IMR-90 (cell line): ENCODE measurements around the gene DRC7. TPM values are rescaled to one million over a fixed set of nuclear protein-coding genes. Genes with fewer than 3 reads are reported as not detected.

Source experiments
- ATAC-seq: fragments of 200-7000 bp; cut with Tn5 transposase; 2 replicates; pipeline ENCODE4 v1.9.1; 2020; ENCODE audit warnings: low read depth, mild to moderate bottlenecking, moderate library complexity
- BruUV-seq: library from RNA; stranded (reverse); fragments of 400-500 nt; replicated peaks from 2 replicates; lab custom pipeline; 2021; lab: Mats Ljungman, UMichigan
- CTCF ChIA-PET: fragments of 300-600 bp; formaldehyde crosslinking; extraction: SDS; loops from one replicate; lab custom pipeline; 2021; ENCODE audit warnings: antibody characterized with exemption; lab: Yijun Ruan, JAX
- POLR2A ChIA-PET: fragments of 300-600 bp; sonication (Branson Sonifier 250); formaldehyde crosslinking; loops from one replicate; lab custom pipeline; 2022; ENCODE audit warnings: antibody characterized with exemption; ENCODE audit not compliant: unreplicated experiment; lab: Charles Lee
- DNase-seq: peaks from one replicate; pipeline ENCODE4 v3.0.0; 2013
- H2AFZ ChIP-seq: replicated peaks from 2 replicates; pipeline ENCODE3; 2013; ENCODE audit warnings: low read length, mild to moderate bottlenecking; ENCODE audit not compliant: poor library complexity
- H2AK5ac ChIP-seq: 2 replicates; pipeline ENCODE4 v1.6.1; 2013; ENCODE audit warnings: low read depth, low read length, inconsistent platforms
- H2AK9ac ChIP-seq: replicated peaks from 2 replicates; pipeline ENCODE3; 2013; ENCODE audit warnings: mild to moderate bottlenecking, low read depth, low read length, moderate library complexity; ENCODE audit not compliant: poor library complexity
- H2BK120ac ChIP-seq: 2 replicates; pipeline ENCODE4 v1.6.1; 2013; ENCODE audit warnings: low read depth, low read length, inconsistent platforms
- H2BK15ac ChIP-seq: 3 replicates; pipeline ENCODE4 v1.6.1; 2013; ENCODE audit warnings: low read depth, low read length, inconsistent platforms
- H2BK20ac ChIP-seq: 2 replicates; pipeline ENCODE4 v1.6.1; 2013; ENCODE audit warnings: low read depth, mild to moderate bottlenecking, inconsistent platforms, low read length, moderate library complexity
- H2BK5ac ChIP-seq: 2 replicates; pipeline ENCODE4 v1.6.1; 2013; ENCODE audit warnings: mild to moderate bottlenecking, low read depth, low read length, inconsistent platforms; ENCODE audit not compliant: poor library complexity, severe bottlenecking
- H3K14ac ChIP-seq: replicated peaks from 2 replicates; pipeline ENCODE4 v1.6.1; 2013; ENCODE audit warnings: low read depth, low read length, inconsistent platforms
- H3K18ac ChIP-seq: 2 replicates; pipeline ENCODE4 v1.6.1; 2013; ENCODE audit warnings: low read depth, low read length, control low read depth
- H3K23ac ChIP-seq: 2 replicates; pipeline ENCODE4 v1.6.1; 2013; ENCODE audit warnings: low read depth, low read length, inconsistent platforms
- H3K27ac ChIP-seq: 2 replicates; pipeline ENCODE4 v1.5.1; 2013; ENCODE audit warnings: mild to moderate bottlenecking, control low read depth, low read length; ENCODE audit not compliant: insufficient read depth
- H3K27me3 ChIP-seq: 2 replicates; pipeline ENCODE4 v1.6.1; 2013; ENCODE audit warnings: low read length; ENCODE audit not compliant: control insufficient read depth, insufficient read depth
- H3K36me3 ChIP-seq: 2 replicates; pipeline ENCODE4 v1.6.1; 2013; ENCODE audit warnings: low read length, mixed read lengths; ENCODE audit not compliant: control insufficient read depth, insufficient read depth
- H3K4ac ChIP-seq: 2 replicates; pipeline ENCODE4 v1.6.1; 2013; ENCODE audit warnings: low read depth, low read length, inconsistent platforms
- H3K4me1 ChIP-seq: 2 replicates; pipeline ENCODE4 v1.6.1; 2013; ENCODE audit warnings: low read length, mixed read lengths; ENCODE audit not compliant: control insufficient read depth, insufficient read depth
- H3K4me2 ChIP-seq: 2 replicates; pipeline ENCODE4 v1.6.1; 2013; ENCODE audit warnings: low read depth, mild to moderate bottlenecking, control low read depth, low read length, moderate library complexity
- H3K4me3 ChIP-seq: 2 replicates; pipeline ENCODE4 v1.5.1; 2013; ENCODE audit warnings: low read depth, mild to moderate bottlenecking, control low read depth, low read length, moderate library complexity; ENCODE audit not compliant: insufficient read depth
- H3K56ac ChIP-seq: 2 replicates; pipeline ENCODE4 v1.6.1; 2013; ENCODE audit warnings: low read length, inconsistent platforms; ENCODE audit not compliant: insufficient read depth; ENCODE audit errors: extremely low read depth
- H3K79me1 ChIP-seq, 2 experiments: 2 replicates each; pipeline ENCODE4 v1.6.1; 2013; ENCODE audit warnings: low read length in 2 of 2, inconsistent platforms in 1 of 2, low read depth in 1 of 2
- H3K9ac ChIP-seq: 2 replicates; pipeline ENCODE4 v1.6.1; 2013; ENCODE audit warnings: low read depth, low read length, control low read depth
- H3K9me1 ChIP-seq: 2 replicates; pipeline ENCODE4 v1.6.1; 2013; ENCODE audit warnings: low read length, inconsistent platforms; ENCODE audit not compliant: insufficient read depth
- H3K9me3 ChIP-seq: 2 replicates; pipeline ENCODE4 v1.6.1; 2013; ENCODE audit warnings: low read length; ENCODE audit not compliant: control insufficient read depth, insufficient read depth
- H4K20me1 ChIP-seq: 2 replicates; pipeline ENCODE4 v1.6.1; 2013; ENCODE audit warnings: low read length, inconsistent platforms; ENCODE audit not compliant: insufficient read depth
- H4K5ac ChIP-seq: 2 replicates; pipeline ENCODE4 v1.6.1; 2013; ENCODE audit warnings: mild to moderate bottlenecking, low read depth, low read length, control low read depth
- H4K8ac ChIP-seq, 2 experiments: 2 replicates each; pipeline ENCODE4 v1.6.1; 2013; ENCODE audit warnings: low read depth in 2 of 2, low read length in 2 of 2, control low read depth in 1 of 2, inconsistent platforms in 1 of 2
- H4K91ac ChIP-seq: 2 replicates; pipeline ENCODE4 v1.6.1; 2013; ENCODE audit warnings: low read depth, low read length, inconsistent platforms; ENCODE audit not compliant: insufficient read depth
- CHD1 ChIP-seq: IDR thresholded peaks from 2 replicates; pipeline ENCODE4 v1.6.1; 2012; ENCODE audit warnings: low read depth, low read length, improper control_type of control experiment
- CTCF ChIP-seq: conservative IDR thresholded peaks from 2 replicates; pipeline ENCODE4 v1.5.1; 2012; ENCODE audit warnings: mild to moderate bottlenecking, low read depth, low read length, improper control_type of control experiment
- FOS ChIP-seq: fragments of 150-350 bp; IDR thresholded peaks from 2 replicates; pipeline ENCODE4 v1.6.1; 2016; ENCODE audit warnings: low read depth, low read length
- MAZ ChIP-seq: IDR thresholded peaks from 2 replicates; pipeline ENCODE4 v1.6.1; 2012; ENCODE audit warnings: low read depth, mild to moderate bottlenecking, low read length, improper control_type of control experiment, moderate library complexity, borderline replicate concordance
- MXI1 ChIP-seq: IDR thresholded peaks from 2 replicates; pipeline ENCODE4 v1.6.1; 2012; ENCODE audit warnings: low read depth, mild to moderate bottlenecking, low read length, moderate library complexity, borderline replicate concordance
- WGBS, 2 experiments: methylation state at CpG; one replicate each; pipeline versions ENCODE4 v1.1.5 to v1.1.7; 2013; ENCODE audit warnings: missing lambda C conversion rate in 2 of 2; ENCODE audit not compliant: insufficient read length in 1 of 2; ENCODE audit errors: extremely low coverage in 2 of 2; 5-methylcytosine and 5-hydroxymethylcytosine counted together
- dilution Hi-C: fragments of 300-500 bp; cut with HindIII; formaldehyde crosslinking; loops from one replicate; pipeline ENCODE4 v1.14.3; 2018; ENCODE audit warnings: low sequenced_read_pairs; ENCODE audit not compliant: unreplicated experiment
- in situ Hi-C: fragments of 300-500 bp; cut with MboI; formaldehyde crosslinking; loops from 3 replicates; pipeline ENCODE4 v1.14.3; 2019; ENCODE audit warnings: low sequenced_read_pairs, inconsistent platforms, mixed read lengths
- intact Hi-C: fragments of 100-400 bp; cut with micrococcal nuclease; formaldehyde crosslinking; loops from 2 replicates; pipeline ENCODE4 v1.10.0; 2022
- polyA plus RNA-seq, 3 experiments: library from polyadenylated mRNA; depleted of rRNA; stranded (reverse); fragments of >200 nt; gene quantifications; 2 replicates each; pipeline ENCODE4 v1.2.3, GENCODE V29; 2012; ENCODE audit warnings: low replicate concordance in 1 of 3
- total RNA-seq: library from RNA; depleted of rRNA; stranded (reverse); fragments of >200 nt; gene quantifications from 2 replicates; pipeline ENCODE4 v1.2.3, GENCODE V29; 2012
- TF ChIP-seq, protein P1 (sequence below): fragments of 150-350 bp; IDR thresholded peaks from 2 replicates; pipeline ENCODE4 v1.6.1; 2016; ENCODE audit warnings: low read depth, mild to moderate bottlenecking, low read length, moderate library complexity, borderline replicate concordance

Gene DRC7
- total and polyA plus RNA-seq, 2 of the 4 experiments (the other 2 are of a cell fraction) = not detected

DNA sequence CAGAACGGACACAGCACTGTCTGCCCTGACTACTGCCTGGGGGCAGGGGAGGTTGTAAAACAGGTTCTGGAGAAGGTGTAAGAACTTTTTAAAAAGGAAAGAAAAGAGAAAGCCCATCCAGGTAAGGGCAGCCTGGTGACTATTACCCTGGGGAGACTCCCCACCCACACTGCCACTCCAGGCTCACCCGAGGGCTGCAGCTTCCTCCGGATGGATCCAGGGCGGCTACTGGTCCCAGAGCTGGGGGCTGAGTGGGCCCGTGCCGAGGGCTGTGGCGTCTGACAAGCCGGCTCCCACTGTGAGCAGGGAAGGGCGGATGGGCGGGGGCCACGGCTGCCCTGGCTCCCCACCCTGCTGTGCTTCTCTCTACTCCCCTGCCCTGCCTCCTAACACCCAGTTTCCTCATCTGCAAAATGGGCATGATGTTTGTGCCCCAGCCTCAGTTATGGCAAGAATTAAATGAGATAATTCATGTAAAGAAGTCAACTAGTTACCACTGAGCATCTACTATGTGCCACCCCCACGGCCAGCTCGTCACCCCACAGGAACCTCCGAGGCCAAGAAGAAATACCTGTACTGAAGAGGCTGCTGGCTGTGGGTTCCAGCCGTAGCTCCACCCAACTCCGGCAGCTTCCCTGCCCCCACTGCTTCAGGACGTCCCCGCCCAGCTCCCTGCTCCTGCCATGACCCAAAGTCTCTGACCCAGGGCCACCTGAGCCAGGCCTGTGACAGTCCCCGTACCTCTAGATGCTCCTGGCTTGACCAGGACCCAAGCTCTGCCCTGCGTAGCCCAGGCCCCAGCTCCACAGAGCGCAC is 65.1 kb downstream of the DRC7 start:
- Histone ChIP-seq H2BK15ac (no peak overlapping the region), H3K4me3 (no peak overlapping the region), H4K5ac (no peak overlapping the region), H3K4me2 (no peak overlapping the region), H3K4ac (no peak overlapping the region), H4K20me1 (peaks cover 3% of the 10 kb centered on the region; the same call in 1 of the 2 replicates), H3K36me3 (peaks cover 59% of the 10 kb centered on the region), H2AK9ac (no peak overlapping the region), H3K4me1 (peaks cover 8% of the 10 kb centered on the region), H3K9ac (no peak overlapping the region), H3K27me3 (no peaks in the 10 kb centered on the region), H2AFZ (no peak overlapping the region), H3K9me1 (peaks cover 4% of the 10 kb centered on the region), H3K9me3 (no peaks in the 10 kb centered on the region), H3K79me1 (peaks cover 5 to 14% of the 10 kb centered on the region in 2 experiments; a peak in 2 of 4 replicates), H3K14ac (no peak overlapping the region), H4K91ac (no peak overlapping the region), H2BK120ac (no peak overlapping the region), H4K8ac (no peak overlapping the region), H2AK5ac (0 out of 2 replicates have a peak overlapping the region, but pooled peaks have one; percentile 16), H2BK5ac (no peak overlapping the region), H2BK20ac (no peak overlapping the region), H3K23ac (no peak overlapping the region), H3K18ac (no peak overlapping the region), H3K27ac (no peak overlapping the region), H3K56ac (no peak overlapping the region)
- WGBS, 2 experiments = 93% methylated on average over 3 of the region's 21 CpGs; no CpG with 5 or more reads in 1 of the 2 experiments
- ATAC-seq (no peak), DNase-seq (no peak)
- dilution Hi-C loops (no loop called here), in situ Hi-C loops (loop anchor here (10.0 kb wide), 2 partner anchors 105 to 245 kb away; partner anchors contain the start of genes USB1 and ZNF319), intact Hi-C loops (no loop called here)
- ChIA-PET POLR2A (no interaction called here), CTCF (no interaction called here)
- no TSS peak for BruUV-seq
- TF ChIP-seq, protein P1, sequence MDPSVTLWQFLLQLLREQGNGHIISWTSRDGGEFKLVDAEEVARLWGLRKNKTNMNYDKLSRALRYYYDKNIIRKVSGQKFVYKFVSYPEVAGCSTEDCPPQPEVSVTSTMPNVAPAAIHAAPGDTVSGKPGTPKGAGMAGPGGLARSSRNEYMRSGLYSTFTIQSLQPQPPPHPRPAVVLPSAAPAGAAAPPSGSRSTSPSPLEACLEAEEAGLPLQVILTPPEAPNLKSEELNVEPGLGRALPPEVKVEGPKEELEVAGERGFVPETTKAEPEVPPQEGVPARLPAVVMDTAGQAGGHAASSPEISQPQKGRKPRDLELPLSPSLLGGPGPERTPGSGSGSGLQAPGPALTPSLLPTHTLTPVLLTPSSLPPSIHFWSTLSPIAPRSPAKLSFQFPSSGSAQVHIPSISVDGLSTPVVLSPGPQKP = no peak
- no peak for TF ChIP-seq CHD1
- TF ChIP-seq MXI1 = no peak
- TF ChIP-seq FOS = no peak
- no peak for TF ChIP-seq CTCF
- TF ChIP-seq MAZ = no peak
